ENCODE data around the gene RALGAPA2.

DNA sequence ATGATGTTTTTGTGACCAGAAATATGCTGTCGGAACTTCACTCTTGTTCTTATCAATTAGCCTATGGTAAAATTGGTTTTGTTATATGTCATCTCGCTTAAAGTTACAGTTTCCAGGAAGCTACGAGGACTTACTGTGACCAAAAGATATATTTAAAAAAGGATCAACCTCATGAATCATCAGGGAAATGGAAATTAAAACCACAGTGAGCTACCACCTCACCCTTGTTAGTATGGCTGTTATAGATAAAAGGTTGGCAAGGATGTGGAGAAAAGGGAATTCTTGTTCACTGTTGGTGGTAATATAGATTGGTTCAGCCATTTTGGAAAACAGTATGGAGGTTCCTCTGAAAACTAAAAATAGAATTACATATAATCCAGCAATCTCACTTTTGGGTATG is 358.9 kb downstream of the RALGAPA2 start:
- TF ChIP-seq, protein P1, sequence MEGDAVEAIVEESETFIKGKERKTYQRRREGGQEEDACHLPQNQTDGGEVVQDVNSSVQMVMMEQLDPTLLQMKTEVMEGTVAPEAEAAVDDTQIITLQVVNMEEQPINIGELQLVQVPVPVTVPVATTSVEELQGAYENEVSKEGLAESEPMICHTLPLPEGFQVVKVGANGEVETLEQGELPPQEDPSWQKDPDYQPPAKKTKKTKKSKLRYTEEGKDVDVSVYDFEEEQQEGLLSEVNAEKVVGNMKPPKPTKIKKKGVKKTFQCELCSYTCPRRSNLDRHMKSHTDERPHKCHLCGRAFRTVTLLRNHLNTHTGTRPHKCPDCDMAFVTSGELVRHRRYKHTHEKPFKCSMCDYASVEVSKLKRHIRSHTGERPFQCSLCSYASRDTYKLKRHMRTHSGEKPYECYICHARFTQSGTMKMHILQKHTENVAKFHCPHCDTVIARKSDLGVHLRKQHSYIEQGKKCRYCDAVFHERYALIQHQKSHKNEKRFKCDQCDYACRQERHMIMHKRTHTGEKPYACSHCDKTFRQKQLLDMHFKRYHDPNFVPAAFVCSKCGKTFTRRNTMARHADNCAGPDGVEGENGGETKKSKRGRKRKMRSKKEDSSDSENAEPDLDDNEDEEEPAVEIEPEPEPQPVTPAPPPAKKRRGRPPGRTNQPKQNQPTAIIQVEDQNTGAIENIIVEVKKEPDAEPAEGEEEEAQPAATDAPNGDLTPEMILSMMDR (IDR thresholded peaks at IDR 0.05) = no peak
- no peak for TF ChIP-seq POLR2AphosphoS5 (IDR thresholded peaks at IDR 0.05)
- TF ChIP-seq POLR2A (IDR thresholded peaks at IDR 0.05) = no peak
